HG03565 (cell line): ENCODE results near the gene DENND1B.
A peak's percentile ranks its signal among the peaks of the same experiment; 100 is the strongest.
"Not testable (repeated sequence)": the region's sequence is repeated elsewhere in the genome, so short reads cannot be mapped to it uniquely, and the experiment has no call there.

Experiments used
- ATAC-seq: cut with Tn5 transposase; IDR thresholded peaks from one replicate; pipeline ENCODE4 v1.9.1; 2021; ENCODE audit warnings: mild to moderate bottlenecking, moderate library complexity; ENCODE audit not compliant: unreplicated experiment

The DENND1B gene

GRCh38 chr1:197745911-197746310, 29.4 kb downstream of the DENND1B start:
- ATAC-seq: no peak

GRCh38 chr1:197744979-197745378, 30.3 kb downstream of the DENND1B start:
- no peak for ATAC-seq

- no peak for ATAC-seq
Observed at GRCh38 chr1:197743578-197743977, 31.7 kb downstream of the DENND1B start.

- no peak for ATAC-seq
Observed at GRCh38 chr1:197740992-197741391, 34.3 kb downstream of the DENND1B start.

- ATAC-seq: no peak
Observed at GRCh38 chr1:197738927-197739326, 36.4 kb downstream of the DENND1B start.

GRCh38 chr1:197737916-197738315, 37.4 kb downstream of the DENND1B start:
- ATAC-seq: no peak

GRCh38 chr1:197736685-197737084, 38.6 kb downstream of the DENND1B start:
- ATAC-seq: no peak

GRCh38 chr1:197735461-197735860, 39.8 kb downstream of the DENND1B start:
- ATAC-seq: no peak

GRCh38 chr1:197733324-197733723, 42.0 kb downstream of the DENND1B start:
- no peak for ATAC-seq

GRCh38 chr1:197732187-197732586, 43.1 kb downstream of the DENND1B start:
- ATAC-seq: no peak

GRCh38 chr1:197731449-197731848, 43.8 kb downstream of the DENND1B start:
- ATAC-seq: no peak

- ATAC-seq: no peak
Observed at GRCh38 chr1:197725976-197726375, 49.3 kb downstream of the DENND1B start.

GRCh38 chr1:197725044-197725443, 50.2 kb downstream of the DENND1B start:
- ATAC-seq: no peak

GRCh38 chr1:197715806-197716205, 59.5 kb downstream of the DENND1B start:
- ATAC-seq: no peak

- ATAC-seq: no peak
Observed at GRCh38 chr1:197706601-197707000, 68.7 kb downstream of the DENND1B start.

GRCh38 chr1:197705941-197706340, 69.3 kb downstream of the DENND1B start:
- no peak for ATAC-seq

GRCh38 chr1:197700688-197701087, 74.6 kb downstream of the DENND1B start:
- ATAC-seq: not testable (repeated sequence)

- no peak for ATAC-seq
Observed at GRCh38 chr1:197696372-197696771, 78.9 kb downstream of the DENND1B start.

- no peak for ATAC-seq
Observed at GRCh38 chr1:197695961-197696360, 79.3 kb downstream of the DENND1B start.

- peak; percentile 45 for ATAC-seq
Observed at GRCh38 chr1:197692965-197693364, 82.3 kb downstream of the DENND1B start.

GRCh38 chr1:197691816-197692215, 83.5 kb downstream of the DENND1B start:
- ATAC-seq: no peak

GRCh38 chr1:197690074-197690473, 85.2 kb downstream of the DENND1B start:
- ATAC-seq: no peak

- no peak for ATAC-seq
Observed at GRCh38 chr1:197688233-197688632, 87.0 kb downstream of the DENND1B start.
